ENCODE results near the gene PARD3. TPM values are rescaled to one million over a fixed set of nuclear protein-coding genes. Genes with fewer than 3 reads are reported as not detected.

PARD3 gene
- total RNA-seq, 3 donors from 2014 or later = 48.2 to 93.7 (median 60.6) TPM

GRCh38 chr10:34549953-34550352, 265.1 kb downstream of the PARD3 start:
- H3K4me3 ChIP-seq = no peak overlapping the region
- H3K27ac ChIP-seq = no peak overlapping the region
- H3K36me3 ChIP-seq = no peaks in the 10 kb centered on the region
- no peaks in the 10 kb centered on the region for H3K9me3 ChIP-seq
- TF ChIP-seq POLR2AphosphoS5 (IDR thresholded peaks at IDR 0.05) (no peak), POLR2A (IDR thresholded peaks at IDR 0.05) (no peak), CTCF (IDR thresholded peaks at IDR 0.05) (no peak)
- intact Hi-C loops (cut with DNase I; ENCODE audit: low total_unique reads) = no loop called here
- no peaks in the 10 kb centered on the region for H3K4me1 ChIP-seq
- no peak for DNase-seq (ENCODE audit: low spot score in 2 of 2)
- H3K27me3 ChIP-seq = no peaks in the 10 kb centered on the region

DNA sequence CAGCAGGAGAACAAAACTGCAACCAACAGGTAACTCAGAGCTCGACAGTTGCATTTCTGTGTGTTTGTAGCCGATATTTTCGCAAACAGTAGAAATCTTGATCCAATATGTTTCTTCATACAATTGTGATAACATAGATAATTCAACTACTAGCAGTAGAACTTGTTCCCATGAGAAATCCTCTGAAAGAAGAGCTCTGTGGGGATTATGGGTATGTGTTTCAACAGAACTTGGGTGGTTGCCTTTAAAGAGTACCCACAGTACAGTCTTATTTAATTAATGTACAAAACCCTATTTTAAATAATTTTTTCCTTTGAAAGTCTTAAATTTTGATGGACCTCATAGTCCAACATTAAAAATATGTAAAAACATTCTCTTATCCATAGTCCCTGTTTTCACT, 266.1 kb downstream of the PARD3 start:
- Histone ChIP-seq H3K36me3 (no peaks in the 10 kb centered on the region), H3K9me3 (no peaks in the 10 kb centered on the region), H3K4me1 (no peaks in the 10 kb centered on the region), H3K27me3 (no peaks in the 10 kb centered on the region), H3K27ac (no peak overlapping the region), H3K4me3 (no peak overlapping the region)
- intact Hi-C loops (cut with DNase I; ENCODE audit: low total_unique reads) = no loop called here
- no peak for TF ChIP-seq CTCF (IDR thresholded peaks at IDR 0.05)
- no peak for TF ChIP-seq POLR2A (IDR thresholded peaks at IDR 0.05)
- DNase-seq (ENCODE audit: low spot score in 2 of 2) = no peak

DNA sequence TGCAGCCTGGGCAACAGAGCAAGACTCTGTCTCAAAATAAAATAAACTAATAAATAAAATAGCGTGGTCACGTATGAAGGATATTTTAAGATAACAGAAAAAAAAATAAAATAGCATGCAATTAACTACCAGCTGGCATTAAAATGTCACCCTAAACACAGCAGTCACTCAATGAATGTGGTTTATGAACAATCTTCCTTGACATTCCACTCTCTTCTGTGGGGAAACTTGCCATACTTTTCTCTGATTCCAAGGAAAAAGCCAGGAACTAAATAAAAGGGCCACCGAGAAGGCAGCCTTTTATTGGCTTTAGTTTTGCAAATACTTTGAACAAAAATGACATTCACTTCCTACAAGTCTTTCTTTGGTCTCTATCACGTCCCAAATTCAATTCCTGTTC, 266.6 kb downstream of the PARD3 start:
- H3K36me3 ChIP-seq = no peaks in the 10 kb centered on the region
- no peak overlapping the region for H3K27ac ChIP-seq
- no peaks in the 10 kb centered on the region for H3K4me1 ChIP-seq
- no peaks in the 10 kb centered on the region for H3K27me3 ChIP-seq
- no peaks in the 10 kb centered on the region for H3K9me3 ChIP-seq
- no peak for DNase-seq (ENCODE audit: low spot score in 2 of 2)
- intact Hi-C loops (cut with DNase I; ENCODE audit: low total_unique reads) = no loop called here
- TF ChIP-seq CTCF (IDR thresholded peaks at IDR 0.05) (no peak), POLR2A (IDR thresholded peaks at IDR 0.05) (no peak), POLR2AphosphoS5 (IDR thresholded peaks at IDR 0.05) (no peak)
- H3K4me3 ChIP-seq = no peak overlapping the region

GRCh38 chr10:34547695-34548094, 267.4 kb downstream of the PARD3 start:
- TF ChIP-seq POLR2A (IDR thresholded peaks at IDR 0.05) (no peak), POLR2AphosphoS5 (IDR thresholded peaks at IDR 0.05) (no peak), CTCF (IDR thresholded peaks at IDR 0.05) (no peak)
- Histone ChIP-seq H3K27ac (no peak overlapping the region), H3K9me3 (no peaks in the 10 kb centered on the region), H3K27me3 (no peaks in the 10 kb centered on the region), H3K4me3 (no peak overlapping the region), H3K4me1 (no peaks in the 10 kb centered on the region), H3K36me3 (no peaks in the 10 kb centered on the region)
- DNase-seq (ENCODE audit: low spot score in 2 of 2) = no peak
- intact Hi-C loops (cut with DNase I; ENCODE audit: low total_unique reads) = no loop called here

DNA sequence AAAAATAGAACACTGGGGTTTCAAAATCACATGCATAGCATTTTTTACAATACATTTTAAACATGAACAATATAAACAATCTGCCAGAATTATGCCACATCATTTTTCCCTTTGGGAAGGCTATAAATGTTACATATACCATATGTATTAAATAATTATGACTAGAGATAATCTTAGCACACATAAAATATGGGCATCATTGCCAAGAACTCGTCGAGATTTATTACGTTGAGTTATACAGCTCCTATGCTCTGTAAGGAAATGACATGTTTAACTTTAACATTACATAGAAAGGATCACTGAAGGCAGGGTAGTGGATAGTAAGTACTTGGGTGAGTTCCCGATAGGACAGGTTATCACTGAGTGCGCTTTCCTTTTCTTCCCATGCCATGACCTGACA, 267.8 kb downstream of the PARD3 start:
- Histone ChIP-seq H3K27ac (no peak overlapping the region), H3K27me3 (no peaks in the 10 kb centered on the region), H3K36me3 (no peaks in the 10 kb centered on the region), H3K9me3 (no peaks in the 10 kb centered on the region), H3K4me1 (no peaks in the 10 kb centered on the region), H3K4me3 (no peak overlapping the region)
- DNase-seq (ENCODE audit: low spot score in 2 of 2) = no peak
- no peak for TF ChIP-seq CTCF (IDR thresholded peaks at IDR 0.05)
- intact Hi-C loops (cut with DNase I; ENCODE audit: low total_unique reads) = no loop called here
